ENCODE data around the gene PPP3CA.

Gene PPP3CA

DNA sequence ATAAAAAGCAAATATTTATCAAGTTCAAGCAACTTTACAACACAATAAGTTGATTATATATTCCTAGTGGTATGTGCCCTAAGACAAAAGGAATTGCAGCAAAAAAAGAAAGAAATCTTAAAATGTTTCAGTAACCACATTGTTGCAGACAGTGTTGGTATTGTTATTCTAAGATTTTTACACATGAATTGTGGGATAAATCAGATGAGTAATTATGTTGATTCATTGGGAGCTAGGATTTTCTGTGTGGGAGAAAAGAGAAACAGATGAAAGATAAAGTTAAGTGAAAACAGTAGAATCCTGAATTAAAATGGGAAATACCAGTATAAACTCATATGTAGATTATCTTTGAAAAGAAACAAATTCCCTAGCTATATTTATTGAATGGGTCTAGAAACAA is 362.4 kb downstream of the PPP3CA start:
- DNase-seq, result no peak

DNA sequence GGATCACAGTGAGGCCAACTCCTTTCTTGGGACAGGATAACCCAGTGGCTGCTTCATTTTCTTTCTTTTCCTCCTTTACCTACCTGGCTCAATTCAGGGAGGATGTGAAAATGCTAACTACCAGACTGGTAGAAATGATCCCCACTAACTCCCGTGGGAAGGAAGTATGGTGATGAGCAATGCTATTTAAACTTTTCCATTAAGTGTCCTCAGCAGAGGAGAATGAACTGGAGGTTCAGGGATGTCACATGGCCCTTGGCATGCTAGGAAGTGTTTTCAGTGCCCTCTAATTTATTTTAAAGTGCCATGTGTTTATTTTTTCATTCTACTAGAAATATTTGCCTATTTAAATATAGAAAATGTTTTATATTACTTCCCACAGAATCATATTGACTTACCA is 363.9 kb downstream of the PPP3CA start:
- no peak for DNase-seq

DNA sequence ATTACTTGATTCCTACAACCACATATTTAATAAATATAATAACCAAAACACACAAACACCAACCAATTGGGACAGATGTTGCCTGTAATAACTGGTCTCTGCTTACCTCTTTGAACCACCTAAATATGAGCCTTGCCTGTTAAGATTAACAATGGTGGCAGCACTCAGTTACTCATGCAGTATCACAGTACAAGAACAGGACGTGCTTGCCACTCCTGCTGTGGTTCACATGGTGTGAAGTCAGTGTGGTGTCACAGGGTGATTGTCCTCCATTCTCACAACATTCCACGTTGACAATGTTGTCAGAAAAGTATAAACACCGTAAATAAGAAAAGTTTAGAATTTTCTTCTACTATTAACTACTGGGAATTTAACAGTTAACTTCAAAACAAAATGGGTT is 365.0 kb downstream of the PPP3CA start:
- DNase-seq, result no peak

DNA sequence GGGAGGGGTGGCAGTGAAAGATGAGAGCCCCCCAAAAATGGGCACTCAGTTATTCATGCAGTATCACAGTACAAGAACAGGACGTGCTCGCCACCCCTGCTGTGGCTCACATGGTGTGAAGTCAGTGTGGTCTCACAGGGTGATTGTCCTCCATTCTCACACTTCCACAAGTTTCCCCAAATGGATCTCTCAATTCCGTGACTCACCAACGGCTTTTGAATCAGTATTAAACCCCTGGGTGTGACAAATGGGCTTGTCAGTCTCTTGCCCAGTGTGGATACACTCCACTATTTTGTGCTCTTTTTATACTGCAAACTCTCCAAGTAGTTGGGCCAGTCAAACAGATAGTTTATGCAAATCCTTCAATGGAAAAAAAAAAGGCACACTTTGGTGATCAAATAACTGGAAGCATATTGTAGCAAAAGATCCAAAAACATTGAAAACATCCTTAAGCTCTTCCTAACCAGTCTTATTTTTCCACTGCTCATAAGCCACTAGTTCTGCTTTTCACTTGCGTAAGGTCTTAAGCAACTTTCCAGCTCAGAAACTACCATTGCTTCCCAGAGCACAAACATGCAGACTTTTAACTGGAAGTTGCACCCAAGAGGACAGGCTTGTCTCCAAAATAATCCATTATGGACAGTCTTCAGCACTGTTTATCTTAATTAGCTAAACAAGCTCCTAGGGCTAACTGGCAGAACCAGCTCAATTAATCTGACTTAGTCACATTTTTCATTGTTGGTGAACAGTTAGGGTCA is 365.7 kb downstream of the PPP3CA start:
- no peak for DNase-seq

DNA sequence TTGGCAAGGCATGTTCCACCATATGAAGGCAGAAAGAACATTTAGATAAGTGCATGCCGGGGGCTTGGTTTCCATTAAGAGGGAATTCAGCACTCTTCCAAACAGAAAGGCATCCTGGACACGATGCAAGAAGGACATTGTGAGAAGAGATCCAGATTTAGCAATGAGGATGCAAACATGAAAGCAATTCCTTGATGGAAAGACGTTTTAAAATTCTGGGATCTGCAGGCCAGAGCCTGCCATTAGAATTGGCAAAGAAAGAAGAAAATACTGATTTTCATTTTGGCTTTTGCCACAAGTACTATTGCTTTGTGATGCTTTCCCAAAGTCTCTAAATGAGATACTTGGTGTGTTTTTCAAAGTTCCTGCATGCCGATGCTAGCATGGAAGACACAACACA is 367.6 kb downstream of the PPP3CA start:
- no peak for DNase-seq

DNA sequence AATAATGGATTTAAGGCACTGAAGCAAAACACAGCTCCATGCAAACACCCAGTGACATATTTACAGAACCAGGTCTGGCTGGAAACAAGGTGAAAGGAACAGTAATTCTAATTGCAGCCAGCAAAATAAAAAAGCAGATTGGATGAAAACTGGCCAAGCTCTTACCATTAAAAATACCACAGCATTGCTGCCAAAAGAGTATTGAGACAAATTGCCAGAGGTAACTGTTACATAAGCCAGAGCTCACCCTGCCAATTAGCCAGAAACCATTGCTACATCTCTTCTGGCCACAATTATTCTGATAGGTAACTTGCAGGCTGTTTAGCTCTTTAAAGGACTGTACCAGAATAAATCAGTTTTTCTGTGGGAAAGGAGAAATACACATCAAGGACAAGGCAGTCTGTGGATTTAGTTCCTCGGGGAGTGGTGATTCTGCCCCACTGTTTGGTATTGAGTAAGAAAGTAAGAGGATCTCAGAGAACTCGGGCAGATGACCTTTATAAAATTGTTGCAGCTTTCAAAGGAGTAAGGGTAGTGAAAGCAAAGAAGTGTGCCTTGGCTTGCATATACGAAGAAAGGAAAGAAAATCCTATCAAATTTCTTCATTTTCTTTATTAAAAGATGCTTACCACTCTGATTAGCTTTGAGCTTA is 369.5 kb downstream of the PPP3CA start:
- DNase-seq, result no peak

DNA sequence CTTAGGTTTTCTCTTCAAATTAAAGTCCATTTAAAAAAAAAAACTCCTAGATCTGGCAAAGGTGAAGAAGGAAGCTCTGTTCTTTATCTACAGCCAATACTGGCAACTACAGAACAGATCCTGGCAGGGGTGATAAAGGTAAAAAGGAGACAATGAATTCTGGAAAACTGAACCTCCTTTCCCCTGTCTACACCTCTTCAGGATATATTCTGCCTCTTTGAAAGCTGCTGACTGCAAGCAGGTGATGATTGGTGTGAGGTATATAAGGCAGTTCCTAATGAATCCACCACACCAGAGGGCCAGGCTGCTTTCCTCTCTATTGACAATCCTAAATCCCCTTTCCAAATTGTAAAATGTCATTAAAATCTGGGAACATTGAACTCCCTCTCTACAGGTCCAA is 370.1 kb downstream of the PPP3CA start:
- DNase-seq, result no peak
